Endothelial cell of umbilical vein (primary cell): Measurements from ENCODE around the gene DENND1A. TPM values are rescaled to one million over a fixed set of nuclear protein-coding genes. Genes with fewer than 3 reads are reported as not detected.

ENCODE experiments used
- BruUV-seq: library from RNA; stranded (reverse); fragments of 400-500 nt; replicated peaks from 2 replicates; lab custom pipeline; 2021; lab: Mats Ljungman, UMichigan
- CTCF ChIA-PET: fragments of 300-600, 350-600 bp; sonication (Branson Sonifier 250); formaldehyde crosslinking; loops from one replicate; lab custom pipeline; 2021; ENCODE audit warnings: antibody characterized with exemption, inconsistent platforms; lab: Charles Lee
- POLR2A ChIA-PET: fragments of 300-600, 350-600 bp; sonication (Branson Sonifier 250); formaldehyde crosslinking; loops from one replicate; lab custom pipeline; 2021; ENCODE audit warnings: antibody characterized with exemption, inconsistent platforms; lab: Charles Lee
- DNase-seq: peaks from one replicate; pipeline ENCODE4 v3.0.0-alpha.2; 2011; ENCODE audit warnings: low read depth, low spot score
- FAIRE-seq: peaks from 2 replicates; lab custom pipeline; 2011; peaks lifted over from hg19 to GRCh38; lab: Jason Lieb, UNC
- H2AFZ ChIP-seq: 2 replicates; pipeline ENCODE4 v1.6.0; 2012; ENCODE audit warnings: low read depth, low read length, control low read depth, inconsistent platforms
- H3K27ac ChIP-seq: 2 replicates; pipeline ENCODE4 v1.5.1; 2011; ENCODE audit warnings: low read depth, mild to moderate bottlenecking, control low read depth, low read length, moderate library complexity; ENCODE audit not compliant: insufficient read depth
- H3K27me3 ChIP-seq, 2 experiments: 2 replicates each; pipeline versions ENCODE4 v1.6.0 to v1.6.1; 2011; ENCODE audit warnings: low read length in 2 of 2, mixed read lengths in 1 of 2; ENCODE audit not compliant: control insufficient read depth in 2 of 2, insufficient read depth in 2 of 2
- H3K36me3 ChIP-seq, 2 experiments: 2 replicates in 1 of 2; 3 replicates in 1 of 2; pipeline ENCODE4 v1.5.1; 2011; ENCODE audit warnings: low read length in 2 of 2, mild to moderate bottlenecking in 1 of 2, moderate library complexity in 1 of 2; ENCODE audit not compliant: control insufficient read depth in 2 of 2, insufficient read depth in 2 of 2; ENCODE audit errors: extremely low read depth in 1 of 2
- H3K4me1 ChIP-seq: 3 replicates; pipeline ENCODE4 v1.5.1; 2011; ENCODE audit warnings: mild to moderate bottlenecking, low read length; ENCODE audit not compliant: control insufficient read depth, insufficient read depth; ENCODE audit errors: extremely low read depth
- H3K4me2 ChIP-seq: 2 replicates; pipeline ENCODE4 v1.6.1; 2011; ENCODE audit warnings: low read length, control low read depth, mixed read lengths; ENCODE audit not compliant: insufficient read depth
- H3K4me3 ChIP-seq, 3 experiments: fragments of 200-600 bp in 1 of 3; sonication (generic), shearing (Covaris generic) in 1 of 3; replicated peaks in 1 of 3; 2 replicates each; pipeline ENCODE4 v1.5.1; 2011 to 2016; ENCODE audit warnings: control low read depth in 3 of 3, low read length in 3 of 3, mild to moderate bottlenecking in 2 of 3, inconsistent platforms in 1 of 3, low read depth in 1 of 3, moderate library complexity in 1 of 3; ENCODE audit not compliant: insufficient read depth in 1 of 3
- H3K79me2 ChIP-seq: 2 replicates; pipeline ENCODE4 v1.6.0; 2012; ENCODE audit warnings: low read length, inconsistent platforms; ENCODE audit not compliant: control insufficient read depth, insufficient read depth
- H3K9ac ChIP-seq: replicated peaks from 2 replicates; pipeline ENCODE3; 2011; ENCODE audit warnings: low read length, control low read depth; ENCODE audit not compliant: insufficient read depth; ENCODE audit errors: extremely low read depth
- H3K9me1 ChIP-seq: replicated peaks from 3 replicates; pipeline ENCODE4 v1.6.0; 2011; ENCODE audit warnings: mild to moderate bottlenecking, low read length; ENCODE audit not compliant: control insufficient read depth, insufficient read depth; ENCODE audit errors: extremely low read depth
- H3K9me3 ChIP-seq: replicated peaks from 2 replicates; pipeline ENCODE4 v1.5.1; 2012; ENCODE audit warnings: low read length, inconsistent platforms; ENCODE audit not compliant: control insufficient read depth, insufficient read depth
- H4K20me1 ChIP-seq: replicated peaks from 2 replicates; pipeline ENCODE3; 2011; ENCODE audit warnings: mild to moderate bottlenecking, low read length; ENCODE audit not compliant: control insufficient read depth, insufficient read depth; ENCODE audit errors: extremely low read depth
- EZH2 ChIP-seq: IDR thresholded peaks from 2 replicates; pipeline ENCODE4 v1.6.1; 2012; ENCODE audit warnings: borderline replicate concordance, low read depth, mild to moderate bottlenecking, moderate library complexity, low read length, inconsistent platforms; ENCODE audit not compliant: severe bottlenecking
- FOS ChIP-seq: IDR thresholded peaks from 2 replicates; pipeline ENCODE4 v1.6.1; 2011; ENCODE audit warnings: mild to moderate bottlenecking, low read length, moderate library complexity, borderline replicate concordance; ENCODE audit not compliant: insufficient read depth
- GATA2 ChIP-seq: IDR thresholded peaks from 2 replicates; pipeline ENCODE4 v1.7.0; 2011; ENCODE audit warnings: low read depth, mild to moderate bottlenecking, moderate library complexity, mixed read lengths, low read length; ENCODE audit not compliant: insufficient read length, insufficient read depth
- JUN ChIP-seq: IDR thresholded peaks from 2 replicates; pipeline ENCODE4 v1.6.1; 2011; ENCODE audit warnings: borderline replicate concordance, low read depth; ENCODE audit not compliant: insufficient read length, insufficient read depth
- MYC ChIP-seq: IDR thresholded peaks from one replicate; pipeline ENCODE4 v1.6.1; 2011; ENCODE audit warnings: mild to moderate bottlenecking, low read depth, low read length
- POLR2A ChIP-seq: IDR thresholded peaks from 2 replicates; pipeline ENCODE4 v1.6.1; 2012; ENCODE audit warnings: low read depth, mild to moderate bottlenecking, control low read depth, low read length
- dilution Hi-C: fragments of 300-500 bp; cut with MboI; formaldehyde crosslinking; loops from one replicate; pipeline ENCODE4 v1.15.0; 2019; ENCODE audit warnings: low sequenced_read_pairs; ENCODE audit not compliant: extremely low pct_ligation_motif_present
- intact Hi-C: fragments of 100-400 bp; cut with micrococcal nuclease; formaldehyde crosslinking; loops from one replicate; pipeline ENCODE4 v1.10.0; 2022
- polyA plus RNA-seq, 4 experiments: library from polyadenylated mRNA; depleted of rRNA in 3 of 4; stranded (reverse) in 3 of 4; unstranded in 1 of 4; fragments of >200 nt; gene quantifications; 2 replicates each; pipeline versions ENCODE4 v1.2.1 to v1.2.3, GENCODE V29; 2011 to 2012; ENCODE audit warnings: missing spikeins in 1 of 4
- total RNA-seq: library from RNA; stranded (reverse); gene quantifications from 2 replicates; pipeline ENCODE4 v1.2.3, GENCODE V29; 2021

DENND1A gene
- total and polyA plus RNA-seq, 2 donors (not counting 3 experiments of a cell fraction or from before 2014, with no cell fraction given), result 18.5 to 24.5 TPM

DNA sequence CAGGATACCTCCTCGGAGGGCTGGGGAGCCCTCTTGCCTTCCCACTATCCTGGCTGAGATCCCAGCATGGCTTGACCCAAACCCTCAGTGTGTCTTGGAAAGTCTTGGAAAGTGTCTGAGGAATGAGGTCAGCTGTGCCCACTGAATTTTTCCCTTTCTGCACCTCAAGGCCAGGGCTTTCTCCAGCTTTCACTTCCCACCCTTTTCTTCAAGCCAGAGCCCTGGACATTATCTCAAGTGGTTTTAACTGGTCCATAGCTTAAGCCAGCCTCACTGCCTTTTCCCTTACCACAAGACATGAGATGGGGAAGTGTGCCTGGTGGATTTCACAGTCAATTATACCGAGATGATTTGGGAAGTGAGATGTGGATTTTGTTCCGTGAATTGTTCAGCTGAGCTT, 45.9 kb upstream of the DENND1A start:
- Histone ChIP-seq H3K4me2 (no peak overlapping the region), H3K4me3 (no peak overlapping the region), H3K9me1 (no peaks in the 10 kb centered on the region), H4K20me1 (no peaks in the 10 kb centered on the region), H3K36me3 (no peaks in the 10 kb centered on the region), H3K9ac (no peak overlapping the region), H3K4me1 (no peaks in the 10 kb centered on the region), H3K79me2 (no peaks in the 10 kb centered on the region), H3K27me3 (peaks cover 10% of the 10 kb centered on the region in 2 experiments), H3K27ac (no peak overlapping the region), H3K9me3 (no peaks in the 10 kb centered on the region), H2AFZ (no peak overlapping the region)
- dilution Hi-C loops, result no loop called here
- intact Hi-C loops, result no loop called here
- no TSS peak for BruUV-seq
- FAIRE-seq (no peak), DNase-seq (no peak)
- no peak for TF ChIP-seq POLR2A
- no peak for TF ChIP-seq EZH2
- no peak for TF ChIP-seq JUN
- no peak for TF ChIP-seq FOS
- no peak for TF ChIP-seq GATA2
- ChIA-PET CTCF (interaction anchor here (0.7 kb wide), 1 partner anchor 12 kb away, joined by 4 read pairs; no protein-coding TSS in a partner anchor), POLR2A (no interaction called here)

DNA sequence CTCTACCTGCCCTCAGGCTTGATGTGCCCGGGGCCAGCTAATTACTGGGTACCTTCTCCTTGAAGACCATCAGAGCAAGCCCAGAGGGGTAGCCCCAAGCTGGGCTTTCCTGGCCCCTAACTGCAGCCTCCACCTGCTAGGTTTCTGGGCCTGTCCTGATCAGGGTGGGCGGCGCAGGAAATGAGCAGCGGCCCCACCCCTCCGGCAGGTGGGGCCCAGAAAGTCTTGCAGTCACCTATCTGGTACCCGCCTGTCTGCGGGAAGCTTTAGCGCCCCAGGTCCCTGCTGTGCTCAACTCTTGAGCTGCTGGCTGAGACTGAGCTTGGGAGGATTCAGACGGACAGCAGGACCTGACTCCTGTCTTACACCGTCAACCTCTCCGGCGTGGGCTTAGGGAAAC, 44.5 kb upstream of the DENND1A start:
- dilution Hi-C loops (no loop called here), intact Hi-C loops (no loop called here)
- Histone ChIP-seq H3K79me2 (no peaks in the 10 kb centered on the region), H2AFZ (no peak overlapping the region), H3K4me2 (no peak overlapping the region), H3K9me3 (no peaks in the 10 kb centered on the region), H3K4me3 (no peak overlapping the region), H4K20me1 (no peaks in the 10 kb centered on the region), H3K9ac (no peak overlapping the region), H3K36me3 (no peaks in the 10 kb centered on the region), H3K27me3 (peaks cover 0 to 3% of the 10 kb centered on the region in 2 experiments), H3K9me1 (no peaks in the 10 kb centered on the region), H3K4me1 (no peaks in the 10 kb centered on the region), H3K27ac (no peak overlapping the region)
- DNase-seq (no peak), FAIRE-seq (no peak)
- BruUV-seq, result no TSS peak
- TF ChIP-seq MYC, result no peak
- CTCF ChIA-PET, result no interaction called here
- POLR2A ChIA-PET, result no interaction called here
